Activated T-helper 1 cell treated with anti-CD3 and anti-CD28 coated beads, Interleukin-12 subunit alpha, Interleukin-12 subunit beta, Interleukin-2, Interleukin-4 antibody, amounts not matched to agents 30 ng/mL and 10 ng/mL and 1 ng/mL, durations not matched to agents 14 hours and 24 hours and 36 hours (primary cell): ENCODE results near the gene ATAD3A. TPM values are rescaled to one million over a fixed set of nuclear protein-coding genes. Genes with fewer than 3 reads are reported as not detected.

Experiments used
- DNase-seq: peaks from one replicate; pipeline ENCODE4 v3.0.0; 2021; ENCODE audit warnings: low spot score
- H3K27ac Mint-ChIP-seq: one replicate; pipeline ENCODE4 v1.8.0; 2021; ENCODE audit warnings: mild to moderate bottlenecking, mixed read lengths
- H3K27me3 Mint-ChIP-seq: one replicate; pipeline ENCODE4 v1.8.0; 2022; ENCODE audit warnings: mild to moderate bottlenecking, moderate library complexity, mixed read lengths; ENCODE audit not compliant: insufficient read depth
- H3K36me3 Mint-ChIP-seq: one replicate; pipeline ENCODE4 v1.8.0; 2021; ENCODE audit warnings: low read depth, mixed read lengths
- H3K4me1 Mint-ChIP-seq: one replicate; pipeline ENCODE4 v1.8.0; 2021; ENCODE audit warnings: low read depth, mixed read lengths
- H3K4me3 Mint-ChIP-seq: one replicate; pipeline ENCODE4 v1.8.0; 2021; ENCODE audit warnings: mild to moderate bottlenecking, moderate library complexity, mixed read lengths
- H3K9me3 Mint-ChIP-seq: one replicate; pipeline ENCODE4 v1.8.0; 2021; ENCODE audit warnings: mixed read lengths
- intact Hi-C: fragments of 100-400 bp; cut with micrococcal nuclease; formaldehyde crosslinking; loops from one replicate; pipeline ENCODE4 v1.15.1; 2024
- total RNA-seq: library from RNA; stranded (reverse); gene quantifications from 2 replicates; pipeline ENCODE4 v1.2.3, GENCODE V29; 2022

ATAD3A gene
- total RNA-seq, 1 donor from 2014 or later, result 108 TPM

DNA sequence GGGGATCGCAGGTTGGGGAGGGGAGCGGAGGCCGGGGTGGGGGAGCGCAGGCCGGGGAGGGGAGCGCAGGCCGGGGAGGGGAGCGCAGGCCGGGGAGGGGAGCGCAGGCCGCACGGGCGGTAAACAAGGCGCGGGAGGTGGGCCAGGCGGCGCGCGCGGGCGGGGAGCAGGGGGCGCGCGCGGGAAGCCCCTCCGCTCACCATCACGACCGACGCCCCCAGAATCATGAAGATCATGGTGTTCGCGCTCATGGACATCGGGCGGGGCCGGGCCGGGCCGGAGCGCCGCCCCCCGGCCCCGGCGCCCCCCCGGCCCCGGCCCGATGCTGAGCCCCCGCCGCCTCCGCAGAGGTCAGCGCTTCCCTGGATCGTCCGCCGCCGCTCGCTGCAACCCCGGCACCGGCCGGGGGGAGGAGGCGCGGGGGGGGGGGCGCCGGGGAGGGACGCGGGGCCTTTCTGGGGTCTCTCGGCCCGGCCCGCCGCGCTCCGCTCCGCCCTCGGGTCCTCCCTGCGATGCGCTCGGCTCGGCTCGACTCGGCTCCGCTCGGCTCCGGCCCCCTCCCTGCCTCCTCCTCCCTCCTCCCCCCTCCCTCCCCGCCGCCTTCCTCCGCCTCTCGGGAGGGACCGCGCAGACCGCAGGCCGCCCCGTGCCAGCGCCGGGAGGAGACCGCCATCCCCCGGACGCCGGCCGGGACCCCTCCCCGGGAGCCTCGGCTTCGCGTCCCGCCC is 28.3 kb downstream of the ATAD3A start, which contains the start of gene TMEM240:
TSS of gene TMEM240 (minus strand) at position 535 of the 728 bp plus-strand sequence. CDS start at position 257, 278 bp downstream.
- H3K36me3 Mint-ChIP-seq, result peaks cover 10% of the 10 kb centered on the region
- DNase-seq, result peak; percentile 7
- intact Hi-C loops, result no loop called here
- no peak within 1 kb of the TSS for H3K4me3 Mint-ChIP-seq
- H3K27ac Mint-ChIP-seq, result no peak within 1 kb of the TSS
- no peaks in the 10 kb centered on the region for H3K9me3 Mint-ChIP-seq
- peaks cover 3% of the 10 kb centered on the region for H3K27me3 Mint-ChIP-seq
- H3K4me1 Mint-ChIP-seq, result no peaks in the 10 kb centered on the region

DNA sequence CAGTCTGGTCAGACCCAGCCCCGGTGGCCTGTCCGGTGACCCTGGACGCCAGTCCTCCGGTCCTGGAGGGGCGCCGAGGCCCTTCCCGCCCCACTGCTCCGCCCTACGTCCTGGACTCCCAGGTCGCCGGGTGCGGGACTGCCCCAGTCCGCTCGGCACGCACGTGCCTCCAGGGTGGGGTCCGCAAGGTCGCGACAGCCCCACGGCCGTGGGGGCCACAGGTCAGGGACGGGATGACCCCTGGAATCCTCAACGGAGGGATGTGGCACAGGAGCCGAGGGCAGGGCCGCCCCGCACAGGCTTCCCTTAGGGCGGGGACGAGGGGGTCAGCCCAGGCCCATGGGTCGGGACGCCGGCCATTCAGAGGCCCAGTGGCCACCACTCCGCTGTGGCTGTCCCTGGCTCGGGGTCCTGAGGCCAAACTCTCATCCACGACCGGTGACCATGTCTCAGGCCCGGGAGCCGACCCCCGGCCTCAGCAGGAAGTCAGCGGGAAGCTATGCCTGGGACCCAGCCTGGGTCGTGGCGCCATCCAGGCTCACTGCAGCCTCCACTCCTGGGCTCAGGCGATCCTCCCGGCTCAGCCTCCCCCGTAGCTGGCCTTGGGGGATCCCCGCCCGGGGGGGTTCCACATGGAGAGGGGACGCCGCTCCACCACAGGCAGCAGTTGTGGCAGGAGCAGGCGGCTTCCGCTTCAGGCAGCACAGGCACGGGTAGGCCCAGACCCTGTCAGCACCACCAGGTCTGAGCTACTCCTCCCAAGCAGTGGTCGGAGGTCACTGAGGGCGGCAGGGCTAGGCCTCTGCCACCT is 29.1 kb downstream of the ATAD3A start:
- intact Hi-C loops, result no loop called here
- H3K4me3 Mint-ChIP-seq, result no peak overlapping the region
- H3K4me1 Mint-ChIP-seq, result no peaks in the 10 kb centered on the region
- H3K36me3 Mint-ChIP-seq, result peaks cover 10% of the 10 kb centered on the region
- no peaks in the 10 kb centered on the region for H3K9me3 Mint-ChIP-seq
- no peak overlapping the region for H3K27ac Mint-ChIP-seq
- no peak for DNase-seq
- H3K27me3 Mint-ChIP-seq, result peaks cover 3% of the 10 kb centered on the region

DNA sequence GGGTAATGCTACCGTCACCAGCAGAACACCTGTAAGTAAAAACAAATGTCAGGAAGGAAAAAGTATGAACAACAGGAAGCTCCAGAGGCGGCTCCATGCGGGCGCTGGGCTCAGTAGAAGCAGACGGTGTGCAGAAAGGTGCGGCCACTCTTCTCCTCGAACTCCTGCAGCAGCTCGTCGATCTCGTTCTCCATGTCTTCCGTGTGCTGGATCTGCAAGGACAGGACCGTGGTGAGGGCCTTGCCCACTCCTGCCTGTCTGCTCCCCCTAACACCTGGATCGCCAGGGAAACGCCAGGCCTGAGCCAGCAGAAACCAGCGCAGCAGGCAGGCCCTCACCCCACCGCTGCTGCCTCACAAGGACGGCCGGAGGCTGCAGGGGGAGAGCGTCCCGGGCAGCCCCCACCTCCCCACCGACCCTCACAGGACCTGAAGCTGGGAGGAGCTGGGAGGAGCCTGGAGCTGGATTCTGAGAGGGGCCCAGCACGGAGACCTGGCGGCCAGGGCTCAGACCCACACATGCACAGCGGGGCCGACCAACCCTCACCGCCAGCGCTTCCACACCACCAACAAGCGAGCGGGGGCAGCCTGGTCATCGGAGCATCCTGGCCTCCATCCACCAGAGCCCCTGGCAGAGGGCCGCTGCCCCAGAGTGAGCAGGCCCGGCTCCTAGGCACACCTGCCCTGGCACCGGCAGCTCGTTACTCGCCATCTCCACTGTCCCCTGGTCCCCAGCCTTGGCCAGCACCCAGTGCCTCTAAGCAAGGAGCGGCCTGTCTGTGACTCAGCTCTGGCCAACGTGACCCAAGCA is 30.2 kb downstream of the ATAD3A start:
- Mint-ChIP-seq H3K27me3 (peaks cover 3% of the 10 kb centered on the region), H3K27ac (no peak overlapping the region), H3K9me3 (no peaks in the 10 kb centered on the region), H3K36me3 (peaks cover 10% of the 10 kb centered on the region), H3K4me1 (no peaks in the 10 kb centered on the region), H3K4me3 (no peak overlapping the region)
- intact Hi-C loops, result no loop called here
- no peak for DNase-seq

DNA sequence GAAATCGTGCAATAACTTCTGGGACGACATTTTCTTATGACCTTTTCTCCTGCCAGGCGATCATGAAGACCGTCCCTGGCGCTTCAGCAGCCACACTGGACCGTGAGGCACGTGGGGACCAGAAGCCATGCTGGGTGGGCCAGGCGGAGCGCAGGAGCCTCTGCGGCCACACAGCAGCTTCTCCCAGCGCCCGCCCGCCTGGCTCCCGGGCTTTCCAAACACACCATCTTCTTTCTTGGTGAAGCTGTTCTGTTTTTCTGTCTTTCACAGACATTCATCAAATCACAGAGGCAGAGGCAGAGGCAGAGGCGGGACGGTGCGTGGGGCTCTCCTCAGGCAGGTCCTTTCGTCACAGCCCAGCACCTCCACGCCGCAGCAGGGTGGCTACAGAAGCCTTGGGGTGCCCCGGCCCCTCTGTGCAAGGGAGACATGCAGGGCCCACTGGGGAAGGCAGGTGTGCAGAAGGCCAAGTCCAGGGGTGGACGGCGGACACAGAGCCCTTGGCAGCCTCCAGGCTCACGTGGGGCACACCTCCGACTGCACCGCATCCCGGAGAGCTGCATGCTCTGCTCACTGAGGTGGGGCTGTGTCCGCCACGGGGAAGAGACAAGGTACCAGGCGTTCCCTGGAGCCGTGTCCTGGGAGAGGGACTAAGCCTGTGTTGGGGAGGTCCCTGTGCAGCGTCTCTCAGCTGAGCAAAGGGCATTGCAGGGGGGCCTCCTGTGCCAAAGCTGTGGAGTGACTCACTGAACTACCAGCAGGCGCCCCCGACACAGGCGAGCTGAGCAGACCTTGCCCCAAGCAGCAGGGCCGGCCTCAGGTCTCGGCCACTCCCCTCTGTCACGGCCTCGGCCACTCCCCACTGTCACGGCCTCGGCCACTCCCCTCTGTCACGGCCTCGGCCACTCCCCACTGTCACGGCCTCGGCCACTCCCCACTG is 31.1 kb downstream of the ATAD3A start:
- Mint-ChIP-seq H3K9me3 (no peaks in the 10 kb centered on the region), H3K27me3 (peaks cover 3% of the 10 kb centered on the region), H3K4me1 (no peaks in the 10 kb centered on the region), H3K4me3 (no peak overlapping the region), H3K36me3 (peaks cover 10% of the 10 kb centered on the region), H3K27ac (no peak overlapping the region)
- intact Hi-C loops, result no loop called here
- no peak for DNase-seq

DNA sequence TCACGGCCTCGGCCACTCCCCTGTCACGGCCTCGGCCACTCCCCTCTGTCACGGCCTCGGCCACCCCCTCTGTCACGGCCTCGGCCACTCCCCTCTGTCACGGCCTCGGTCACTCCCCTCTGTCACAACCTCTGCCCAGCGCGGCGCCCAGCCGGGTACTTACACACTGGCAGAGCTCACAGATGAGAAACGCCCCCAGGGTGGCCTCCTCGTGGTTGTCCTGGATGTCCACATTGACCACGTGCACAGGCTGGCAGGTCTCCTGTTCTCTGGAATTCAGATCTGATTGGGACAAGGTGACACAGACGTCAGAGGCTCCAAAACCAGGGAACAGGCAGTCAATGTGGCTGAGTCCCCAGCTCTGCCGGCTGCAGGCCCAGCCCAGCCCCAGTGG is 31.7 kb downstream of the ATAD3A start:
- H3K36me3 Mint-ChIP-seq, result peaks cover 10% of the 10 kb centered on the region
- H3K27me3 Mint-ChIP-seq, result peaks cover 3% of the 10 kb centered on the region
- DNase-seq, result no peak
- H3K27ac Mint-ChIP-seq, result no peak overlapping the region
- H3K4me3 Mint-ChIP-seq, result no peak overlapping the region
- no peaks in the 10 kb centered on the region for H3K4me1 Mint-ChIP-seq
- no peaks in the 10 kb centered on the region for H3K9me3 Mint-ChIP-seq
- intact Hi-C loops, result no loop called here

DNA sequence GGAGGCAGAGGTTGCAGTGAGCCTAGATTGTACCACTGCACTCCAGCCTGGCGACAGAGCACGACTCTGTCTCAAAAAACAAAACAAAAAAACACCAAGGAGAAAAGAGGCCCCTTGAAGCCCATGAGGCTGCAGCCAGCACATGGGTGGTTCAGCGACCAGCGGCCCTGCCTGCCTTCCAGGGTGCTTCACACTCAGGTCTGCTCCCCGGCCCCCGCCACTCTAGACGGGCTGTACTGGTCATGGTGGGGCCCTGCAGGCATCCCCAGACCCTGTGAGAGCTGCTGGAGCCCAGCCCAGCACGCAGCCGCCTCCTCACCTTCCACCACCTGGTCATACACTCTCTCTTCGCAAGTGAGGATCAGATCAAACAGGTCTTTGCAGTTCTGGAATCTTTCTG is 32.6 kb downstream of the ATAD3A start:
- H3K4me3 Mint-ChIP-seq, result no peak overlapping the region
- H3K27me3 Mint-ChIP-seq, result peaks cover under 1% of the 10 kb centered on the region
- H3K4me1 Mint-ChIP-seq, result no peaks in the 10 kb centered on the region
- H3K27ac Mint-ChIP-seq, result no peak overlapping the region
- no peak for DNase-seq
- H3K9me3 Mint-ChIP-seq, result no peaks in the 10 kb centered on the region
- H3K36me3 Mint-ChIP-seq, result peaks cover 10% of the 10 kb centered on the region
- intact Hi-C loops, result no loop called here

DNA sequence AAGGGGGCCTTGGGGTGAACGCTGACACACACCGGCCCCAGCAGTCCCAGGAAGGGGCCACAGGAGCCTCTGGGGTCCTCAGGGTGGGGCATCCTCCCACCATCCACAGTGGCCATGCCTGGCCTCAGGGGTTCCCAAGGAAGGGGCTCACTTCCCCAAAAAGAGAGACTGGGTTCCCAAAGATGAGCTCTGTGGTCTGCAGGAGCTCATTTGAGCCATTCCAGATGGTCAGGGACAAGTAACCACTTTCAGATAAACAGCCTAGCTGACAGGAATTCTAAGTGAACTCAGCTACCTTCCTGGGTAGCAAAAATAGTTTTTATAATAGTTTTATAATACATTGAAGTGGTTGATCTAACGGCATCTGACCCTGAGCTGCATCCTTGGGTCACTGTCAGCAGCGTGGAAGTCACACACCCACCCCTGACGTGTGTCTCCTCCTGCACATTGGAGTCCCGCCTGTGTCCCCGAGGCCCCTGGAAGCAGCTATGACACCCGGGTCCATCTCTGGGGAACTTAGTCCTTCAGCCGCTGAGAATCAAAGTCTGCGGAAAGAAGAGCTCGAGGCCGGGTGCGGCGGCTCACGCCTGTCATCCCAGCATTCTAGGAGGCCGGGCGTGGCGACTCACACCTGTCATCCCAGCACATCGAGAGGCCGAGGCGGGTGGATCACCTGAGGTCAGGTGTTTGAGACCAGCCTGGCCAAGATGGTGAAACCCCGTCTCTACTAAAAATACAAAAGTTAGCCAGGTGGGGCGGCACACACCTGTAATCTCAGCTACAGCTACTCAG is 34.2 kb downstream of the ATAD3A start:
- no peak for DNase-seq
- H3K27ac Mint-ChIP-seq, result no peak overlapping the region
- intact Hi-C loops, result no loop called here
- H3K9me3 Mint-ChIP-seq, result no peaks in the 10 kb centered on the region
- no peaks in the 10 kb centered on the region for H3K4me1 Mint-ChIP-seq
- H3K36me3 Mint-ChIP-seq, result peaks cover 10% of the 10 kb centered on the region
- H3K4me3 Mint-ChIP-seq, result no peak overlapping the region
- no peaks in the 10 kb centered on the region for H3K27me3 Mint-ChIP-seq

DNA sequence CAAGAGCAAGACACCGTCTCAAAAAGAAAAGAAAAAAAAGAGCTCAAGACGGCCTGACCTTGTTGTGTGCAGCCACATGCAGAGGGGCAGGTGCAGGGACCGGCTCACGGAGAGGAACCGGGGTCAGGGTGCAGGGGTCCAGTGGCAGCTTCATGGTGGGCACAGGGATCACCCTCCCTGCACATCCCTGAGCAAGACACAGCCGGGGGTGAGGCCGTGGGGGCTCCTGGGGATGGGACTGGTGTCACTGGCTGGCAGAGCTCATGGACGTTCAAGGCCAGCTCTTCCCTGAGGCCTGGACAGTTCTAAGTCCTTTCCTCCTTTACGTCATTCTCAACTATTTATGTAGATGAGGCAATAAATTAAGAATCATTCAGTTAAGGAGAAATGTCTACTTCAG is 35.0 kb downstream of the ATAD3A start:
- DNase-seq, result no peak
- no peaks in the 10 kb centered on the region for H3K4me1 Mint-ChIP-seq
- intact Hi-C loops, result no loop called here
- H3K27ac Mint-ChIP-seq, result no peak overlapping the region
- no peaks in the 10 kb centered on the region for H3K9me3 Mint-ChIP-seq
- H3K36me3 Mint-ChIP-seq, result peaks cover 3% of the 10 kb centered on the region
- no peak overlapping the region for H3K4me3 Mint-ChIP-seq
- no peaks in the 10 kb centered on the region for H3K27me3 Mint-ChIP-seq

DNA sequence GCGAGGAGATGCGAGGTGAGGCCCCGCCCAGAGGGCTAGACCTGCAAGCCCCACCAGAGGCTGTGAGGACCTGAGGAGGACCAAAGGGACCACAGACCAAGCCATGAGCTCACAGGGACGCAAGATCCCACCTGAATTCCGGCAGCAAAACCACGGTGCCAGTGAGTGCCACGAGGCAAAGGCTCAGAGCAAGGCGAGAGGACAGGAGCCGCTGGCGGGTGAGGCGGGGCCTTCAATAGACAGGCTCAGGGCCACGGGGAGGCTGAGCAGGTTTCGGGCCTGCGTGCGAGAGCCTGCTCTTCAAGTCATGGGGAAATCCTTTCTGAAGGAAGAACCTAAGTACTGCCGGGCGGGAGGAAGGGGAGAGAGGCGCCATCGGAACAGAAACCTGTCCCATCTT is 35.5 kb downstream of the ATAD3A start:
- Mint-ChIP-seq H3K4me3 (no peak overlapping the region), H3K9me3 (no peaks in the 10 kb centered on the region), H3K36me3 (peaks cover 2% of the 10 kb centered on the region), H3K27me3 (no peaks in the 10 kb centered on the region), H3K27ac (no peak overlapping the region), H3K4me1 (no peaks in the 10 kb centered on the region)
- intact Hi-C loops, result no loop called here
- no peak for DNase-seq

DNA sequence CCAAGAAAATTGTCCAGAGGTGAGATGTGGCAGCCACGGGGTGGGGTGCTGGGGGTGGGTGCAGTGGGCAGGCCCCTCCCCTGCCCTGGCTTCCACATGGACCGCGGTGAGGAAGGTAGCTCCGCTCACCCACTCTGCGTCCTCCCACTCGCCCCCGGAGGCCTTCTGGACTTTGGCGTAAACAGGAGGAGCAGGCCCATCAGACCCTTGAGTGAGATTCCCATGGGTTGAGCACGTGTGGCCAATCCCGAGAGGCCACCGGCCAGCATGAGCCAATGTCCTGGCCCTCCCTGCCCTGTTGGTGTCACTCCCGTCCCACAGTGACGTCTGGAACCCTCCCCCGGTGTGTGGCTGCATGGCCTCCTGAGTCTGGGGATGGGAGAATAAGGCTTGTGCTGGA is 36.6 kb downstream of the ATAD3A start:
- no peaks in the 10 kb centered on the region for H3K27me3 Mint-ChIP-seq
- H3K27ac Mint-ChIP-seq, result no peak overlapping the region
- intact Hi-C loops, result no loop called here
- H3K9me3 Mint-ChIP-seq, result no peaks in the 10 kb centered on the region
- H3K4me1 Mint-ChIP-seq, result no peaks in the 10 kb centered on the region
- H3K4me3 Mint-ChIP-seq, result no peak overlapping the region
- DNase-seq, result no peak
- peaks cover 2% of the 10 kb centered on the region for H3K36me3 Mint-ChIP-seq

DNA sequence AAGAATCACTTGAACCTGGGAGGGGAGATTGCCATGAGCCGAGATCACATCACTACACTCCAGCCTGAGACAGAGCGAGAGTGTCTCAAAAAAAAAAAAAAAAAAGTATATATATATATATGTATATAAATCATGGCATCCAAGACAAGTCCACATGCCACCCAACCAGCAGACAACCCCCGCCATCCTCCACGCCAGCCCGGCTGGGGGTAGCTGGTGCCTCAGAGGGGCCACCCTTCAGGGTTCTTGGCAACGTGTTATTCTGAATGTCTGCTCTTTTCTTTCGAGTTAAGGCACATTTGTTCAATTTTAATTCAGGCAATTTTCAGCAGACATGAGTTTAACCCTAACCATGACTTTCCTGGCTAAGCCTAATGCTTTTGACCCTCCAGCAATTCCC is 38.1 kb downstream of the ATAD3A start:
- intact Hi-C loops, result no loop called here
- Mint-ChIP-seq H3K4me3 (no peak overlapping the region), H3K27me3 (no peaks in the 10 kb centered on the region), H3K36me3 (no peaks in the 10 kb centered on the region), H3K4me1 (no peaks in the 10 kb centered on the region), H3K27ac (no peak overlapping the region), H3K9me3 (no peaks in the 10 kb centered on the region)
- DNase-seq, result no peak
